SW480 (cell line): Measurements from ENCODE around the gene SEMA3C.
A peak's percentile ranks its signal among the peaks of the same experiment; 100 is the strongest.

Experiments
- DNase-seq: peaks from one replicate; pipeline ENCODE4 v3.0.0-alpha.2; 2016; ENCODE audit warnings: low spot score

The SEMA3C gene

DNA sequence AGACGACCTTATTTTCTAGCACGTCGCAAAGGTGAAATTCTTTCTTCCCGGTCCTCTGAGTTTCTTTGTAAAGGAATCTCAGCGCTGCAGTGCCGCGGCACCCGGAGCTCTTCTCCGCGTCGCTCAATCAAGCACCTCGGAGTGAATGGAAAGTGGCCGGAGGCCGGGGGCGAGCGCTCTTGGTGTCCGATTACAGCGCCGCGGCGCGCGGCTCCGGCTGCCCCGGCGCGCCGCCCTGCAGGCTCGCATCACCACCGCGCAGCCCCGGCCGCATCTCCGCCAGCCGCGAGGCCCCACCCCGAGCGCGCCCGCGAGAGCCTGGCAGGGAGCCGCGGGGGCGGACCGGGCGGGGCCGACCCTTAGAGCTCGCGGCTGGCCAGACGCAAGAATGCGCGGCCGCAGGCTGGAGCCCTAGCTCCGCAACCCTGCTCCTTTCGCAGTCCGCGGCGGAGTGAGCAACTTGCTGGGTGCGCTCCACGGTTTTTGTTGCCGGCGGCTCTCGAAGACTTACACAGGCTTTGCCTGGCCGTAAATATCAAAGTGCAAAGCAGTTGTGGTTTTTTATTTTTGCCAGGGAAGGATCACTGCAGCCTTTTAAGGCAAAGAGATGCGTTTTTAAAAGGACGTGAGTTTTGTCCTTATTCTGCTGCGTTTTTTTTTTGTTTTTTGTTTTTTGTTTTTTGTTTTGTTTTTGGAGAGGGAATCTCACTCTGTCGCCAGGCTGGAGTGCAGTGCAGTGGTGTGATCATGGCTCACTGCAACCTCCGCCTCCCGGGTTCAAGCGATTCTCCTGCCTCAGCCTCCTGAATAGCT is at the start of gene SEMA3C:
SEMA3C (minus strand) TSS at position 143 of the 813 bp plus-strand sequence. CDS start 2,270 bp downstream, outside the sequence.
- DNase-seq, result peak; percentile 90

DNA sequence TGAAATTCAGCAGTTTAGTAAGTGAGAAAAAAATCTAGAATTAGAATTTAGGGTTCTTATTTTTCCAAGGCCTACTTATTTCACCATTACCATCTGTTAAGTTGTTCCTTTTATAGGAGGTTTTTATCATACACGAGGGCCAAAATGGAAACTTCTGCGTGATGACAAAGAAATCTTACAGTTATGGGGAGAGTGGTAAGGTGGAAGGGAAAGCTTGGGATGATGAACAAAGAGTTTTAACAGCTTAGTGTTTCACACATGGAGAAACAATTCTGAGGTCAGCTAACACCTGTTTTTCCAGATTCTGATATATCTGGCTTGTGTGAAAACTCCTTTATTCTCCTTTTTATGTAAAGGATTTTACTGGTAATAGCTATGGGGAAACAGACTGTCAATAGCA is 49.8 kb upstream of the SEMA3C start:
- DNase-seq, result no peak

GRCh38 chr7:80967917-80968297 is 49.1 kb upstream of the SEMA3C start:
- DNase-seq, result no peak

DNA sequence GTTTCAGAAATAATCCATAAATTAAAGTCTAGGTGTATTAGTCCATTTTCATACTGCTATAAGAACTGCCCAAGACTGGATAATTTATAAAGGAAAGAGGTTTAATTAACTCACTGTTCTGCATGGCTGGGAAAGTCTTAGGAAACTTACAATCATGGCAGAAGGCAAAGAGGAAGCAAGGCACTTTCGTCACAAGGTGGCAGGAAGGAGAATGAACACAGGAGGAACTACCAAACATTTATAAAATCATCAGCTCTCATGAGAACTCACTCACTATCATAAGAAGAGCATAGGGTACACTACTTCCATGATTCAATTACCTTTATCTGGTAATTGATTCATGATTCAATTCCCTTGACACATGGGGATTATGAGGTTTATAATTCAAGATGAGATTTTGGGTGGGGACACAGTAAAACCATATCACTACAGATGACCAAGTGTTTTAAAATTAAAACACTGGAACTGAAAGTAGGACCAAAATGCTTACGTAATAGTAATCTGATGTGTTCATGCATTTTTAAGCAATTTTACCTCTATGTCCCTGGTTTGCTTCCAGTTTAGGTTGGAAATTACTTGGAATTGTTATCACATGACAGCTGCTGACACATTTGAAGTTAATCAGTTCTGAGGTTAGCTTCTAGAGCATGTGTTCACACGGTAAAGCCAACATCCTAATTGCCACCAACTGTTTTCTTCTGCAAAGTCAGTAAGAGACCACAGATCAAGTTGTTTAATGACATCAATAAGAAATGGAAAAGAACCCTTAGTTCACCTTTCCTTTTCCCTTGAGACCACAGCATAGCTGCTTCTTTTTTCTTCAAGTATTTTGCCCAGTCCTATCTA is 48.4 kb upstream of the SEMA3C start:
- no peak for DNase-seq

DNA sequence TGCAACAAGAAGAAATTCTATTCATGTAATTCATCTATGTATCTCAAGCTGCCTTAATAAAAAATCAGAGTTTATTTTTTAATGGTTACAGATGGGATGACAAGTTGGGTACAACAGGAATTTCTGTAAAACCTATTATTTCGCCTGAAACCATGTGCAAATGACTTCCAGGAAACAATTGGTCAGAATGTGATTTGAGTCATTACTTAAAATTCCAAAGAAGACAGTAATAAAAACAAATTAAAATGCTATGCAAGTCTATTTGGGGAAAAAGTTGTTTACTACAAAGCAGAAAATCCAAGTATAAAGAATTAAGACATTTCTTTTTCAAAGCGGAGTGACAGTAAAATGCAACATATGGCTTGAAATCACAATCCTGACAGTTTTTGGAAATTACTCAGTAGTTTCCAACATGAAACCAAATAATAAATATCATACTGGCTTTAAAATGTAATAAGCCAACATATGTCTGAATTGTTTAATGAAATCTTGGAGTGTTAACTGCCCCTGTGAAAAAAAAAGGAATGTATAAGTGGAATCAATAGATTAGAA is 41.5 kb upstream of the SEMA3C start:
- no peak for DNase-seq

DNA sequence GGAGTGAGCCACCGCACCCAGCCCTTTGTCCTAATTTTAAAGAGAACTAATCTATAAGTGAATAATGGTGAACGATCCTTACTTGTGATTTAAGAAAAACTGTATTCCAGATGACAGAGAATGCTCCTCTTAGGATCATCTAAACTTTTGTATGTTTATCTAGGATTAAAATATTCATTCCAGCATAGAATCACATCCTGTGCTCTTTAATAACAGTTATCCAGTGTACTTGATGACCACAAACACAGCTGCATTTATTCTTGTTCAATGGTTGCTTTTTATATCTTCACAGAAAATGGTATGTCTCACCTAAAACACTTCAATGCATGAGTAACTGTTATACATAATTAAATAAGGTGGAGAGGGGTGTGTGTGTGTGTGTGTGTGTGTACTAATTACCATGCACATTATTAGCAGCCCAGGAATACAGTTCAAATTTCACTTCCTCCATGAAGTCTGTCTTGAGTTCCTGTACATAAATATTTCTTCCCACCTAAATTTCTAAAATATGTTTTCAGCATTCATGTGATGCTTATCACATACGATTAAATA is 38.5 kb upstream of the SEMA3C start:
- DNase-seq, result no peak

DNA sequence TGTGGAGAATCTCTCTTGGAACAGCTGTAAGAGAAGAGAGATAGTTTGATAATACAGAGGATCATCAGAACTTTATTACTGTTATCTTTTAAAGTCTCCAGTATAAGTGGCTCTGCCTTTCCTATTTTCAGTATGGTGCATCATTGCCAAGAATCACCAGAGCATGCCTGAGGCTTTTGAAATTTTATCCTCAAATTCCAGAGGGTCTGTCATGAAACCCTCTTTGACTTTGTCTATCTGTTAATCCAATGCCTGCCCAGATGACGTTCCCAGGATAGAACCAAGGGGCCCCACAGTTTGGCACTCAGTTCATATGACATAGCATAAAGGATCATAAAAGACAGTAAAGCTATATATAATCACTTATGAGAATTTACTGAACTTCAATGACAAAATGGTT is 35.3 kb upstream of the SEMA3C start:
- DNase-seq, result no peak

DNA sequence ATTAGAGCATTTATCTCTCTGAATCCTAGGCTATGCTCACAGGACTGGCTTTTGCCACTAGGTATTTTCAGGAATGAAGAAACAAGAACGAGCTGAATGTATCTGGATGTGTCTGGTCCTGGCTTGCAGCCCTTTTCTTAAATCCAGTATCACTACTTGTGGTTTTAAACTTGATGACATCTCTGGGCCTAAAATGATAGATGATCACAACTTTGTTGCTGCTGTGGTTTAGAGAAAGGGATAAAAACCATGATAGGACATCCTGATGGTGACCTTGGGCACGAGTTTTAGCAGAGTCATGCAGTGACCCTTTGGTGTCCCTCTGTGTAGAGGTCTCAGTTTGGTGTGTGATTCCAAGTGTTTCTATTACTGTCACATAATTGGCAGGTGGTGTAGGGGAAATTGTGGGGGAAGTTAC is 31.7 kb upstream of the SEMA3C start:
- no peak for DNase-seq

GRCh38 chr7:80949449-80949848 is 30.6 kb upstream of the SEMA3C start:
- no peak for DNase-seq

- DNase-seq, result no peak
These were observed 28.0 kb upstream of the SEMA3C start for GRCh38 chr7:80946858-80947257.

GRCh38 chr7:80945976-80946375 is 27.1 kb upstream of the SEMA3C start:
- no peak for DNase-seq

GRCh38 chr7:80943342-80943741 is 24.5 kb upstream of the SEMA3C start:
- no peak for DNase-seq

DNA sequence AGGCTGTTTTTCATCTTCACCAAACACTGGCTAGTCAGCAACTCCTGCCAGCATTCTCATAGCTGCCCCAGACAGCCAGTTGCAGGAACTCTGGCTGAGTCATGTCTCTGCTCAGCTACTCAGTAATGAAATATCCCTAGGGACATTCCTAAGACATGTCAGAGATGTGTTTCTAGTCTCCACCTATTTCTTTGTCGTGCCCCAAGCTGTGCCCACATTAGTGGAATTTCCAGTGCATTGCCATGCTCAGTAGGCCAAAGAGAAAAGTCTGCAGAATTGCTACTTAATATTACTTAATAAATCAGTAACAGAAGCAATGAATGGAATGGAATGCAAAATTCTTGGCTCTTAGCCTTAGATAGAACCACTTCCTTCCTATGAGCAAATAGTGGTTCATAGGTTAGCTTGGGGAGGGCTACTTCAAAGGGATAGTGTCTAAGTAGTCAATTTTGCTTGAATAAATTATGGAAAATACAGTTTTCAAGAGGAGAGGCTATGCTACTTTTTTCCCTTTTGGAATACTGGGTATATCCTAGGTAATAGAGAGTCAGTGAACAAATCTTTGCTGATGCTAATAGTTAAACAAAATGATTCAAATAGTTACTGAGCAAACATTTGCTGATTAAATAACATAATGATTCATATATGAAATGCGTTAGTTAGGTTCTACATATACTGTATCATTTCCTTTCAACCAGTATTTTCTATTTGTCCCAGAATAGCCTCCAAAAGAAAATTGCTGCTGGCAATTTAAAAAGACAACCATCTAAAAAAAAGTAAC is 23.6 kb upstream of the SEMA3C start:
- DNase-seq, result no peak

DNA sequence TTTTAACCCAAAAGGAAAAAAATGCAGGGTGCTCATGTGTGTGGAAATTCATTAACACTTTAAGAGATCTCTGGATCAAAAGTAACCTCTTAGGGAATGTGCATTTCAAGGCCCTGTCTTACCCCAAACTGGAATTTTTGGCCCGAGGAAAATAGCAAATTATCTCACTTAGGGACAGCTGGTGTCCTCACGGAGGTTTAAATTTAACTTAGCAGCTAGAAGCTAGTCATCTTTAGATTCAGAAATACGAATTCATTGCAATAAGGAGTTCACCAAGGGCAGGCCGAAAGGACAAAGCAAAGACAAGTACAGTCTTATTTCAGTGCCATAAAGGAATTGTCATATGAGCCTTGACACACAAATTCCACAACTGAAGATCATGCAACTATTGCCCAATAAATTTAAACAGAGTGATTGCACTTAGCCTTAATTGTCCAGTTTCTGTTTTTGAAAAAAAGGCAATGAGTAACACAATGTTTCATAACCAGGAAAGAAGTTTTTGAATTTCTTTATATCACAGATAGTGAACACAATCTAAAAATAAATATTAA is 22.4 kb upstream of the SEMA3C start:
- DNase-seq, result no peak

DNA sequence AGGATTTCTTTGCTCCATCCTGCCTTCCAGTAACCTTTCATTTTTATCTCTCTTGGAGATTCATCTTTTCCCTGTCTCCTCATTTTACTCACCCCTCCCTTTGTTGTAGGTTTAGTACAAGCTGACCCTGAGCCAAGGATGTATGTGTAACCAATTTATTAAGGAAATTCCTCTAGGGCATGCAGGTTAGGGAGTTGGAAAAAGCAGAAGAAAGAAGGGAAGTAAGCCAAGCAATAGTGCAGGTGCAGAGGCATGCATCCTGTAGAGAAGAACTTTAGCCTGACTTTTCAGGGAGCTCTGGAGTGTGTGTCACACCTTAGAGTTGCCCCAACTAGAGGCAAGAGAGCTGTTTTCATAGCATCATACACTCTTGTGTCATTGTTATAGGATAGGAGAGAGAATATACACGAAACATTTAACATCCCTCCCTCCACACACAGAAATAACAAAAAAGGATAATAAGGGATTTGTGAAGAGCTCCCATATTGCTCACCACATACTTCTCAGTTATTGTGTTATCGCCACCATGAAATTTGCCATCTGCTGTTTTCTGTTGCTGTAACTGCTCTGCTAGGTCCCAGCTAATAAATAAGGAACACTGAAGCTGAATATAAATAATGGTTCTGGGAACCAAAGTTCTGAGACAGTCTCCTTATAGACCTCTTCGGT is 21.8 kb upstream of the SEMA3C start:
- no peak for DNase-seq

DNA sequence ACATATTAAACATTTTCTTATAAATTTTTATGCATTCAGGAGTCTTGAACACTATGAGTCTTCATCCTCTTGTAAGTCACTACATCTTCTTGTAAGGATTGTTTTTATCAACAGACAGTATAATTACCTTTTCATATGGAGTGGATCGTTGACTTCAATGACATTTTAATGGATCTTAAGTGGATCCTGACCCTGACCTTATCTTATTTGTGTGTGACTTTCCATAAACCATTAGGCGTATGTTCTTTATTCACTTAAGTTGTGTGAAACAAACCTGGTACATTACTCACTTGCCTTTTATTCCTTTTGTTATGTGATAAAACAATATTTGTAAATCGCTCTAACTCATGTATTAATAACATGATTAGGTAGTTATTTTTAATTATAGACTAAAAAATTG is 18.5 kb upstream of the SEMA3C start:
- DNase-seq, result no peak

DNA sequence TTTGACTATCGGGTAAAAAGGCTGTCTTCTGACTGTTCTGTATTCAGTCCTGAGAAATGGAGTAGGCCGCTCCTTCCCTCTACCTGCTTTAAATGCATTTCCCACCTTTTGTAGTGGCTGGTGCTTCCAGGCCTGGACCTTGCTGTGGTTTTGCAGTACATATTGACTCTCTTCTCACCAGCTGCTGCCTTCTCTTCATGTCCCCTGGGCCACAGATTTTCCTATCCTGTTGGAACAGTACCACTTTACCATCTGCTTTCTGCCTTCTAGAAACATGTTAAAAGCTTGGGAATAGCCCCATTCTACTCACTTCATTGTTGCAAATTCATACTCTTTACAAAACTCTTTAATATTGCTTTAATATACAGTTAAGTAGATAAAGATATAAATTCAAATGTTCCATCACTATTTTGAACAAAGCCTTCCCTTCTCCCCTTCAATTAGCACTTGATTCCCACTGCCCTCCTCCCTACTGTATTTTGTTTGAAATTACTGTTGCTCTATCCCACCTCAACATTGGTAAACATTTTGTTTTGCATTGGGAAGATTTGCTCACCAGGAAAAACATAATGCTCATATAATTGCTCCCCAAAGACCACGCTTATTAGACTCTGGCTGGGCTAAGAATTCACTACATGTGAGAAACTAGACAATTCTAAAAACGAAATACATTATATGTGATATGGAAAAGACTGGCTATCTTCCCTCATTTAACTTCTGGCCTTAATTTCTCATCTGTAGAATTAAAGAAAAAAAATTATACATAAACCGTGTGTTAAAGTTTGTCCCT is 17.3 kb upstream of the SEMA3C start:
- no peak for DNase-seq

- no peak for DNase-seq
These were observed 15.5 kb upstream of the SEMA3C start for GRCh38 chr7:80934321-80934720.

- DNase-seq, result no peak
These were observed 13.7 kb upstream of the SEMA3C start for GRCh38 chr7:80932536-80932935.

- no peak for DNase-seq
These were observed 10.8 kb upstream of the SEMA3C start for GRCh38 chr7:80929619-80930018.
